MM.1S (cell line): Measurements from ENCODE around the gene NUDT21.

Experiments
- EZH2phosphoT487 ChIP-seq: fragments of 300-600 bp; sonication (generic); IDR thresholded peaks from 2 replicates; pipeline ENCODE4 v1.6.1; 2018; ENCODE audit warnings: antibody characterized with exemption, low read length
- TF ChIP-seq, protein P1 (sequence below): fragments of 300-600 bp; sonication (generic); IDR thresholded peaks from 2 replicates; pipeline ENCODE4 v1.5.1; 2016; ENCODE audit warnings: antibody characterized with exemption, low read length, mixed read lengths

DNA sequence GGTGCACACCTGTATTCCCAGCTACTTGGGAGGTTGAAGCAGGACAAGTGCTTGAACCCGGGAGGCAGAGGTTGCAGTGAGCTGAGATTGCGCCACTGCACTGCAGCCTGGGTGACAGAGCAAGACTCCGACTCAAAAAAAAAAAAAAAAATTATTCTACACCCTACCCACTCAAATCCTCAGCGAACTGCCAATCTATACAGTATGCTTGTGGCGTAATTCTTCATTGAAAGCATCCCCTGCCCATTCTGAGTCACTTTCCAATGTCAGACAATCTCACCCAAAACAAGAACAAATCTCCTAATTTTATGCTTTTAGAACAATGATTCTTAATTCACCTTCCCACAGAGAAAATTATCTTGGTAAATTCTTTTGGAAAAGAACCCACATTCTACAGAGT lies 37.8 kb downstream of the NUDT21 start:
- TF ChIP-seq, protein P1, sequence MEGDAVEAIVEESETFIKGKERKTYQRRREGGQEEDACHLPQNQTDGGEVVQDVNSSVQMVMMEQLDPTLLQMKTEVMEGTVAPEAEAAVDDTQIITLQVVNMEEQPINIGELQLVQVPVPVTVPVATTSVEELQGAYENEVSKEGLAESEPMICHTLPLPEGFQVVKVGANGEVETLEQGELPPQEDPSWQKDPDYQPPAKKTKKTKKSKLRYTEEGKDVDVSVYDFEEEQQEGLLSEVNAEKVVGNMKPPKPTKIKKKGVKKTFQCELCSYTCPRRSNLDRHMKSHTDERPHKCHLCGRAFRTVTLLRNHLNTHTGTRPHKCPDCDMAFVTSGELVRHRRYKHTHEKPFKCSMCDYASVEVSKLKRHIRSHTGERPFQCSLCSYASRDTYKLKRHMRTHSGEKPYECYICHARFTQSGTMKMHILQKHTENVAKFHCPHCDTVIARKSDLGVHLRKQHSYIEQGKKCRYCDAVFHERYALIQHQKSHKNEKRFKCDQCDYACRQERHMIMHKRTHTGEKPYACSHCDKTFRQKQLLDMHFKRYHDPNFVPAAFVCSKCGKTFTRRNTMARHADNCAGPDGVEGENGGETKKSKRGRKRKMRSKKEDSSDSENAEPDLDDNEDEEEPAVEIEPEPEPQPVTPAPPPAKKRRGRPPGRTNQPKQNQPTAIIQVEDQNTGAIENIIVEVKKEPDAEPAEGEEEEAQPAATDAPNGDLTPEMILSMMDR = no peak
- TF ChIP-seq EZH2phosphoT487 = no peak
